ENCODE measurements around the gene CNPY2.

GRCh38 chr12:56351325-56351724 lies 35.5 kb upstream of the CNPY2 start:
- TF ChIP-seq, protein P1, sequence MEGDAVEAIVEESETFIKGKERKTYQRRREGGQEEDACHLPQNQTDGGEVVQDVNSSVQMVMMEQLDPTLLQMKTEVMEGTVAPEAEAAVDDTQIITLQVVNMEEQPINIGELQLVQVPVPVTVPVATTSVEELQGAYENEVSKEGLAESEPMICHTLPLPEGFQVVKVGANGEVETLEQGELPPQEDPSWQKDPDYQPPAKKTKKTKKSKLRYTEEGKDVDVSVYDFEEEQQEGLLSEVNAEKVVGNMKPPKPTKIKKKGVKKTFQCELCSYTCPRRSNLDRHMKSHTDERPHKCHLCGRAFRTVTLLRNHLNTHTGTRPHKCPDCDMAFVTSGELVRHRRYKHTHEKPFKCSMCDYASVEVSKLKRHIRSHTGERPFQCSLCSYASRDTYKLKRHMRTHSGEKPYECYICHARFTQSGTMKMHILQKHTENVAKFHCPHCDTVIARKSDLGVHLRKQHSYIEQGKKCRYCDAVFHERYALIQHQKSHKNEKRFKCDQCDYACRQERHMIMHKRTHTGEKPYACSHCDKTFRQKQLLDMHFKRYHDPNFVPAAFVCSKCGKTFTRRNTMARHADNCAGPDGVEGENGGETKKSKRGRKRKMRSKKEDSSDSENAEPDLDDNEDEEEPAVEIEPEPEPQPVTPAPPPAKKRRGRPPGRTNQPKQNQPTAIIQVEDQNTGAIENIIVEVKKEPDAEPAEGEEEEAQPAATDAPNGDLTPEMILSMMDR (IDR thresholded peaks at IDR 0.05) = no peak
- TF ChIP-seq EP300 (IDR thresholded peaks at IDR 0.05) = no peak
- no peak for TF ChIP-seq POLR2A (IDR thresholded peaks at IDR 0.05)
- TF ChIP-seq POLR2AphosphoS5 (IDR thresholded peaks at IDR 0.05) = no peak

Measured in stomach (tissue), 4 donors.